ENCODE measurements around the gene ARHGAP26. TPM values are rescaled to one million over a fixed set of nuclear protein-coding genes. Genes with fewer than 3 reads are reported as not detected.

The ARHGAP26 gene
- total and polyA plus RNA-seq, 4 donors = 5.4 to 52.3 (median 30.4) TPM

DNA sequence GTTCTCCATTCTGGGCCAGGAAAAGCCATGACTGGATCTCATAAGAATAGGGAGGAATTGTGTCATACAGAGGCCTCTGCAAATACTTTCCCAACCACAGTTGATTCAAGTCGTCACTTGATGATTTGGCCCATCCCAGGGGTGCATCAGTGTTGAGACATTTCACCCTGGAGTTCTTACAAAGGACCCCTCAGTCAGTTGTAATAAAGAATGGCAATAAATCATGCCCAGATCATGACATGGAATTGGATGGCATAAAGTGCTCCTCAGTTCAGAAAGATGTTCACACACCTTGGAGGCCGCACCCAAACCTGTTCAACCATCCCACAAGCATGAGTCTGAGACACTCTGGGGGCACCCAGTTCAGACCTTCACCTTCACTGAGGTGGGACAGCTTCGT lies 465.2 kb downstream of the ARHGAP26 start:
- DNase-seq = no peak
- Histone ChIP-seq H3K9me3 (ENCODE audit: control insufficient read depth in 4 of 4, insufficient read depth in 3 of 4, low read length in 3 of 4) (no peaks in the 10 kb centered on the region), H3K36me3 (ENCODE audit: control insufficient read depth in 4 of 4, insufficient read depth in 4 of 4, low read length in 4 of 4) (no peaks in the 10 kb centered on the region), H3K27me3 (ENCODE audit: control insufficient read depth in 3 of 3, insufficient read depth in 3 of 3, low read length in 2 of 3) (no peaks in the 10 kb centered on the region), H3K4me3 (no peak overlapping the region), H3K9ac (ENCODE audit: insufficient read depth in 1 of 2, low read length in 2 of 2) (no peak overlapping the region), H3K27ac (ENCODE audit: low read depth in 1 of 2, low read length in 1 of 2) (no peak overlapping the region), H3K4me1 (ENCODE audit: control insufficient read depth in 5 of 5, insufficient read depth in 5 of 5, low read length in 5 of 5) (peaks cover 3 to 25% (median 9%) of the 10 kb centered on the region in 5 donors)
- ATAC-seq (ENCODE audit: insufficient read depth, low FRiP score) = no peak
- TF ChIP-seq, protein P1, sequence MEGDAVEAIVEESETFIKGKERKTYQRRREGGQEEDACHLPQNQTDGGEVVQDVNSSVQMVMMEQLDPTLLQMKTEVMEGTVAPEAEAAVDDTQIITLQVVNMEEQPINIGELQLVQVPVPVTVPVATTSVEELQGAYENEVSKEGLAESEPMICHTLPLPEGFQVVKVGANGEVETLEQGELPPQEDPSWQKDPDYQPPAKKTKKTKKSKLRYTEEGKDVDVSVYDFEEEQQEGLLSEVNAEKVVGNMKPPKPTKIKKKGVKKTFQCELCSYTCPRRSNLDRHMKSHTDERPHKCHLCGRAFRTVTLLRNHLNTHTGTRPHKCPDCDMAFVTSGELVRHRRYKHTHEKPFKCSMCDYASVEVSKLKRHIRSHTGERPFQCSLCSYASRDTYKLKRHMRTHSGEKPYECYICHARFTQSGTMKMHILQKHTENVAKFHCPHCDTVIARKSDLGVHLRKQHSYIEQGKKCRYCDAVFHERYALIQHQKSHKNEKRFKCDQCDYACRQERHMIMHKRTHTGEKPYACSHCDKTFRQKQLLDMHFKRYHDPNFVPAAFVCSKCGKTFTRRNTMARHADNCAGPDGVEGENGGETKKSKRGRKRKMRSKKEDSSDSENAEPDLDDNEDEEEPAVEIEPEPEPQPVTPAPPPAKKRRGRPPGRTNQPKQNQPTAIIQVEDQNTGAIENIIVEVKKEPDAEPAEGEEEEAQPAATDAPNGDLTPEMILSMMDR (IDR thresholded peaks at IDR 0.05; ENCODE audit: control extremely low read depth, extremely low read depth) = no peak
- WGBS, 2 donors = 78 to 90% methylated on average over 3 of the region's 3 CpGs

DNA sequence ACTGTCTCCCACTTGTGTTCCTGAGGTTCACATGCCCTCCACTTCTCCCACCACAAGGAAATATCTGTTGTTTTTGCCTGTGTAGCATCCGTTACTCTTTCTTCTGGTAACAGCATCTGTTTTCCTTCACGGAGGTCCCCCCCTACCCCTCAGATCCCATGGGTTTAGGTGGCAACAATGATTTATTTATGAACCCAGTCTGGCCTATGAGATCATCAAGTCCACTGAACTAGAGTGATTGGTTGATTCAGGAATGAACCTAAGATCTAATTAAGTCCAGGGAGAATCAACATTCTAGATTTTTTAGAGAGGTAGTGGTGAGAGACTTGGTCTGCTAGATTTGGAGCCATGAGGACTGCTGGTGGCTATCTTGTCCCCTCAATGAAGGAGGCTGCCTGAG lies 466.5 kb downstream of the ARHGAP26 start:
- ATAC-seq (ENCODE audit: insufficient read depth, low FRiP score) = no peak
- DNase-seq = no peak
- no peak overlapping the region for H3K27ac ChIP-seq (ENCODE audit: low read depth in 1 of 2, low read length in 1 of 2)
- no peaks in the 10 kb centered on the region for H3K36me3 ChIP-seq (ENCODE audit: control insufficient read depth in 4 of 4, insufficient read depth in 4 of 4, low read length in 4 of 4)
- no peak overlapping the region for H3K4me3 ChIP-seq
- 92 to 93% methylated on average over 2 of the region's 2 CpGs for WGBS, 2 donors
- TF ChIP-seq, protein P1 (IDR thresholded peaks at IDR 0.05; ENCODE audit: control extremely low read depth, extremely low read depth) = no peak
- peaks cover 0 to 13% (median 7%) of the 10 kb centered on the region in 5 donors for H3K4me1 ChIP-seq (ENCODE audit: control insufficient read depth in 5 of 5, insufficient read depth in 5 of 5, low read length in 5 of 5)
- H3K27me3 ChIP-seq (ENCODE audit: control insufficient read depth in 3 of 3, insufficient read depth in 3 of 3, low read length in 2 of 3) = no peaks in the 10 kb centered on the region
- no peaks in the 10 kb centered on the region for H3K9me3 ChIP-seq (ENCODE audit: control insufficient read depth in 4 of 4, insufficient read depth in 3 of 4, low read length in 3 of 4)
- no peak overlapping the region for H3K9ac ChIP-seq (ENCODE audit: insufficient read depth in 1 of 2, low read length in 2 of 2)

DNA sequence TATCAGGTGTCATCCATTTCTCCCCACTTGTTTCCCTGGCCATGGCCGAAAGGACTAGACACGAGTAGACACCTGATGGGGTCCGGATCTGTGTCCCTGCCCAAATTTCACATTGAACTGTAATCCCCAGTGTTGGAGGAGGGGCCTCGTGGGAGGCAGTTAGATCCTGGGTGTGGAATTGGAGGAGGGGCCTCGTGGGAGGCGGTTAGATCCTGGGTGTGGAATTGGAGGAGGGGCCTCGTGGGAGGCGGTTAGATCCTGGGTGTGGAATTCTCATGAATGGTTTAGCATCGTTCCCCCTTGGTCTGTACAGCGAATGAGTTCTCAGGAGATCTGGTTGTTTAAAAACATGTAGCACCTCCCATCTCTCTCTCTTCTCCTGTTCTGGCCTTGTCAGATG lies 467.5 kb downstream of the ARHGAP26 start:
- TF ChIP-seq, protein P1 (IDR thresholded peaks at IDR 0.05; ENCODE audit: control extremely low read depth, extremely low read depth) = no peak
- 96 to 97% methylated on average over 10 of the region's 10 CpGs for WGBS, 2 donors
- no peaks in the 10 kb centered on the region for H3K36me3 ChIP-seq (ENCODE audit: control insufficient read depth in 4 of 4, insufficient read depth in 4 of 4, low read length in 4 of 4)
- no peaks in the 10 kb centered on the region for H3K27me3 ChIP-seq (ENCODE audit: control insufficient read depth in 3 of 3, insufficient read depth in 3 of 3, low read length in 2 of 3)
- no peak overlapping the region for H3K9ac ChIP-seq (ENCODE audit: insufficient read depth in 1 of 2, low read length in 2 of 2)
- no peak overlapping the region for H3K4me3 ChIP-seq
- H3K27ac ChIP-seq (ENCODE audit: low read depth in 1 of 2, low read length in 1 of 2) = no peak overlapping the region
- DNase-seq (no peak), ATAC-seq (ENCODE audit: insufficient read depth, low FRiP score) (no peak)
- no peaks in the 10 kb centered on the region for H3K9me3 ChIP-seq (ENCODE audit: control insufficient read depth in 4 of 4, insufficient read depth in 3 of 4, low read length in 3 of 4)
- H3K4me1 ChIP-seq (ENCODE audit: control insufficient read depth in 5 of 5, insufficient read depth in 5 of 5, low read length in 5 of 5) = peaks cover 0 to 13% (median 5%) of the 10 kb centered on the region in 5 donors

DNA sequence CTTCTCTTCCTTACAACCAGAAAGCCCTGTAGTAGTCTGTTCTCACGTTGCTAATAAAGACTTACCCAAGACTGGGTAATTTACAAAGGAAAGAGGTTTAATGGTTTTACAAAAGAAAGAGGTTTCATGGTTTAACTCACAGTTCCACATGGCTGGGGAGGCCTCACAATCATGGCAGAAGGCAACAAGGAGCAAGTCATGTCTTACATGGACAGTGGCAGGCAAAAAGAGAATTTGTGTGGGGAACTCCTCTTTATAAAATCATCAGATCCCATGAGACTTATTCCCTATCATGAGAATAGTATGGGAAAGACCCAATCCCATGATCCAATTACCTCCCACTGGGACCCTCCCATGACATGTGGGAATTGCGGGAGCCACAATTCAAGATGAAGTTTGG lies 468.4 kb downstream of the ARHGAP26 start:
- ATAC-seq (ENCODE audit: insufficient read depth, low FRiP score) (no peak), DNase-seq (no peak)
- H3K27ac ChIP-seq (ENCODE audit: low read depth in 1 of 2, low read length in 1 of 2) = no peak overlapping the region
- no peaks in the 10 kb centered on the region for H3K9me3 ChIP-seq (ENCODE audit: control insufficient read depth in 4 of 4, insufficient read depth in 3 of 4, low read length in 3 of 4)
- WGBS, 2 donors = 97% methylated on average over 2 of the region's 2 CpGs
- H3K36me3 ChIP-seq (ENCODE audit: control insufficient read depth in 4 of 4, insufficient read depth in 4 of 4, low read length in 4 of 4) = no peaks in the 10 kb centered on the region
- TF ChIP-seq, protein P1 (IDR thresholded peaks at IDR 0.05; ENCODE audit: control extremely low read depth, extremely low read depth) = no peak
- H3K4me3 ChIP-seq = no peak overlapping the region
- peaks cover 0 to 10% (median 5%) of the 10 kb centered on the region in 5 donors for H3K4me1 ChIP-seq (ENCODE audit: control insufficient read depth in 5 of 5, insufficient read depth in 5 of 5, low read length in 5 of 5)
- H3K27me3 ChIP-seq (ENCODE audit: control insufficient read depth in 3 of 3, insufficient read depth in 3 of 3, low read length in 2 of 3) = no peaks in the 10 kb centered on the region
- H3K9ac ChIP-seq (ENCODE audit: insufficient read depth in 1 of 2, low read length in 2 of 2) = no peak overlapping the region

Data from lung (tissue), 12 donors.